ENCODE data around the gene BRS3. TPM values are rescaled to one million over a fixed set of nuclear protein-coding genes. Genes with fewer than 3 reads are reported as not detected.

Gene BRS3
- total and polyA plus RNA-seq, 9 of the 15 experiments (the other 6 are each of a cell fraction or from before 2014, with no cell fraction given), result not detected

- TF ChIP-seq ARID4B (CRISPR knock-in tag; IDR thresholded peaks at IDR 0.05), result no peak
These were observed 37.5 kb upstream of the BRS3 start (continued) for GRCh38 chrX:136450050-136450830.

DNA sequence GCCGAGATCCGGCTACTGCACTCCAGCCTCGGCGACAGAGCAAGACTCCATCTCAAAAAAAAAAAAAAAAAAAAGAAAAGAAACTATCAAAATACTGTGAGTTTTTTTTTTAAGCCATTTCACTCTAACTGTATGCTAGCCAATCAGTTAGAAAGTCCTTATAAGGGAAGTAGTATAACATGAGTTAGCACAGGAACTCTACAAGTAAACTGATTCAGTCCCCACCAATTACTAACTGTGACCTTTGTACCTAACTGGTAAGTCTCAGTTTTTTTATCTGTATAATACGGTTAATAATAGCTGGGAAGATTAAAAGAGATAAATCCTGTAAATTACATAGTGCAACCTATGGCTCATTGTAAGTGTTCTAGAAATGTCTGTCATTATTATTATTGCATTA is 35.1 kb upstream of the BRS3 start:
- H3K9me1 ChIP-seq (ENCODE audit: control insufficient read depth, insufficient read depth, low read length), result no peaks in the 10 kb centered on the region
- no peaks in the 10 kb centered on the region for H3K9me3 ChIP-seq (replicated peaks; ENCODE audit: control insufficient read depth, insufficient read depth, low read depth, low read length)
- no peak overlapping the region for H3K4me2 ChIP-seq (ENCODE audit: insufficient read depth, low read length)
- no peaks in the 10 kb centered on the region for H3K27me3 ChIP-seq (ENCODE audit: control insufficient read depth in 2 of 2, insufficient read depth in 2 of 2, low read length in 2 of 2)
- H2AFZ ChIP-seq (ENCODE audit: low read depth, low read length), result no peak overlapping the region
- no peak overlapping the region for H3K27ac ChIP-seq (ENCODE audit: extremely low read depth, low read depth, low read length)
- BruUV-seq (replicated peaks), result no TSS peak
- no peak for ATAC-seq
- no peaks in the 10 kb centered on the region for H3K79me2 ChIP-seq (ENCODE audit: control insufficient read depth, insufficient read depth, low read length)
- DNase-seq (ENCODE audit: extremely low read depth in 1 of 4, low spot score in 3 of 4), result no peak
- intact Hi-C loops (cut with micrococcal nuclease) (no loop called here), in situ Hi-C loops (cut with MboI) (no loop called here)
- ChIA-PET CTCF (ENCODE audit: low intra/inter-chr PET ratio) (no interaction called here), POLR2A (no interaction called here)
- no peak overlapping the region for H3K9ac ChIP-seq (ENCODE audit: insufficient read depth in 1 of 2, low read depth in 2 of 2, low read length in 2 of 2)
- H3K4me1 ChIP-seq (replicated peaks in 1 of 2; ENCODE audit: control insufficient read depth in 2 of 2, insufficient read depth in 2 of 2, low read length in 2 of 2), result 0 out of 5 replicates have a peak, but pooled peaks cover 0 to 3% of the 10 kb centered on the region in 2 experiments
- FAIRE-seq, result no peak
- H3K4me3 ChIP-seq, result no peak overlapping the region
- 19% methylated on average over 5 of the region's 5 CpGs for WGBS (ENCODE audit: insufficient coverage, low coverage, missing lambda C conversion rate)
- no peaks in the 10 kb centered on the region for H4K20me1 ChIP-seq (replicated peaks; ENCODE audit: control insufficient read depth, insufficient read depth, low read length)
- no peaks in the 10 kb centered on the region for H3K36me3 ChIP-seq (ENCODE audit: control insufficient read depth, insufficient read depth, low read length)
- TF ChIP-seq RUNX1 (IDR thresholded peaks at IDR 0.05; ENCODE audit: low read depth) (no peak), ZNF232 (CRISPR knock-in tag; IDR thresholded peaks at IDR 0.05) (no peak), ZNF408 (CRISPR knock-in tag; IDR thresholded peaks at IDR 0.05; ENCODE audit: low read depth) (no peak), ZNF143 (CRISPR knock-in tag; IDR thresholded peaks at IDR 0.05) (no peak), COPS2 (conservative IDR thresholded peaks at IDR 0.05) (no peak), CCAR2 (IDR thresholded peaks at IDR 0.05; ENCODE audit: low read depth, low read length) (no peak), PHB (CRISPR knock-in tag; IDR thresholded peaks at IDR 0.05) (no peak), ZNF583 (CRISPR knock-in tag; IDR thresholded peaks at IDR 0.05) (no peak), LCOR (CRISPR knock-in tag; IDR thresholded peaks at IDR 0.05) (no peak), ZNF75A (CRISPR knock-in tag; IDR thresholded peaks at IDR 0.05) (no peak), THRAP3 (IDR thresholded peaks at IDR 0.05; ENCODE audit: borderline replicate concordance) (no peak)
- TF ChIP-seq, protein P1, sequence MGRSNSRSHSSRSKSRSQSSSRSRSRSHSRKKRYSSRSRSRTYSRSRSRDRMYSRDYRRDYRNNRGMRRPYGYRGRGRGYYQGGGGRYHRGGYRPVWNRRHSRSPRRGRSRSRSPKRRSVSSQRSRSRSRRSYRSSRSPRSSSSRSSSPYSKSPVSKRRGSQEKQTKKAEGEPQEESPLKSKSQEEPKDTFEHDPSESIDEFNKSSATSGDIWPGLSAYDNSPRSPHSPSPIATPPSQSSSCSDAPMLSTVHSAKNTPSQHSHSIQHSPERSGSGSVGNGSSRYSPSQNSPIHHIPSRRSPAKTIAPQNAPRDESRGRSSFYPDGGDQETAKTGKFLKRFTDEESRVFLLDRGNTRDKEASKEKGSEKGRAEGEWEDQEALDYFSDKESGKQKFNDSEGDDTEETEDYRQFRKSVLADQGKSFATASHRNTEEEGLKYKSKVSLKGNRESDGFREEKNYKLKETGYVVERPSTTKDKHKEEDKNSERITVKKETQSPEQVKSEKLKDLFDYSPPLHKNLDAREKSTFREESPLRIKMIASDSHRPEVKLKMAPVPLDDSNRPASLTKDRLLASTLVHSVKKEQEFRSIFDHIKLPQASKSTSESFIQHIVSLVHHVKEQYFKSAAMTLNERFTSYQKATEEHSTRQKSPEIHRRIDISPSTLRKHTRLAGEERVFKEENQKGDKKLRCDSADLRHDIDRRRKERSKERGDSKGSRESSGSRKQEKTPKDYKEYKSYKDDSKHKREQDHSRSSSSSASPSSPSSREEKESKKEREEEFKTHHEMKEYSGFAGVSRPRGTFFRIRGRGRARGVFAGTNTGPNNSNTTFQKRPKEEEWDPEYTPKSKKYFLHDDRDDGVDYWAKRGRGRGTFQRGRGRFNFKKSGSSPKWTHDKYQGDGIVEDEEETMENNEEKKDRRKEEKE (IDR thresholded peaks at IDR 0.05; ENCODE audit: borderline replicate concordance in 1 of 2, control insufficient read depth in 1 of 2, low read depth in 2 of 2, low read length in 1 of 2), result no peak
